GM04503 (cell line): Measurements from ENCODE around the gene TIPARP.

ENCODE experiments used
- DNase-seq: peaks from one replicate; pipeline ENCODE4 v3.0.0-alpha.2; 2012; ENCODE audit warnings: low read depth

TIPARP gene, protein sequence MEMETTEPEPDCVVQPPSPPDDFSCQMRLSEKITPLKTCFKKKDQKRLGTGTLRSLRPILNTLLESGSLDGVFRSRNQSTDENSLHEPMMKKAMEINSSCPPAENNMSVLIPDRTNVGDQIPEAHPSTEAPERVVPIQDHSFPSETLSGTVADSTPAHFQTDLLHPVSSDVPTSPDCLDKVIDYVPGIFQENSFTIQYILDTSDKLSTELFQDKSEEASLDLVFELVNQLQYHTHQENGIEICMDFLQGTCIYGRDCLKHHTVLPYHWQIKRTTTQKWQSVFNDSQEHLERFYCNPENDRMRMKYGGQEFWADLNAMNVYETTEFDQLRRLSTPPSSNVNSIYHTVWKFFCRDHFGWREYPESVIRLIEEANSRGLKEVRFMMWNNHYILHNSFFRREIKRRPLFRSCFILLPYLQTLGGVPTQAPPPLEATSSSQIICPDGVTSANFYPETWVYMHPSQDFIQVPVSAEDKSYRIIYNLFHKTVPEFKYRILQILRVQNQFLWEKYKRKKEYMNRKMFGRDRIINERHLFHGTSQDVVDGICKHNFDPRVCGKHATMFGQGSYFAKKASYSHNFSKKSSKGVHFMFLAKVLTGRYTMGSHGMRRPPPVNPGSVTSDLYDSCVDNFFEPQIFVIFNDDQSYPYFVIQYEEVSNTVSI

GRCh38 chr3:156674046-156674910 is at the start of gene TIPARP:
Gene TIPARP, plus strand, starts transcription at chr3:156674590. Its CDS starts 3,108 bp downstream, at chr3:156677698.
- DNase-seq, result peak; percentile 86

DNA sequence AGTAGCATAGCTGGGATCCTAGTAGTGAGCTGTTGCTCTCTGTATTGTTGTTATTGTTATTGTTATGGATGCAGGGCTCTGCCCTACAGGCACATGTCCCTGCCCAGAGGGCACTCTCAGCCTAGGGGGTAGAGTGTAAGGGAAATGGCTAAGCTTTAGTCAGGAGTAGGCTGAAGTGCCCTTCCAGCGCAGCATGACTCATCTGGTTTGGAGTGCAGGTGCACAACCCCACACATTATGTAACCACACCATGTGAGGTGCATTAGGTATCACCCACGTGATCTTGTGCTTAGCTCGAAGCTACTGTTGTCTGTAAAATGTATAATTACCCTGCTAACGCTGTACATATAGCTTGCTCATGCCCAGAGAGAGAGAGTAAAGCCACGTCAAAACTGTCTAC is 48.3 kb upstream of the TIPARP start:
- no peak for DNase-seq

DNA sequence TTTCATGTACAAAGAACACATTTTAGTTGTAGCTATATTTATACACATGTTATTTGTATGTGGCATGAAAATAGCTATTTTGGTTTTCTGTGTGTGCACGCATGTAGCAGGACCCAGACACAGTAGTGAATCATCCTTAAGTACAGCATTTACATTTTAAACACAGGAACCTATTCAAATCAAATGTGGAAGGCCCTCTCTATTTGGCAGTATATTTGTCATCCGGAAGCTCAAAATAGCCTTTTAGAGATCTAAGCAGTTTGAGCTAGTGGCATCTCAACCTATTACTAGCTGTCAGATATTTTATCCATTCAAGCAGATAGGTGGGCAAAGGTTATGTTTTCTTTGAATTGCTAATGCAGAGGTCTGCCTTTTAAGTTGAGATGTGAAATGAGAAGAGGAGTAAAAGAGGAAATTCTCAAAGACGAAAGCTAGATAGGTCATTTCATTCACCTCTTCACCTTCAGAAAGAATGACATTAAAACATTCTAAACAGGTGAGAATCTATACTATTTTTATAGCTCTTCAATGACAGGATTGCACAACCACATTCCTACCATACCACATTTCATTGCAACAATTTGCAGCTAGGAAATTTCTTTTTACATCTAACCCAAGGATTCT is 46.3 kb upstream of the TIPARP start:
- no peak for DNase-seq

DNA sequence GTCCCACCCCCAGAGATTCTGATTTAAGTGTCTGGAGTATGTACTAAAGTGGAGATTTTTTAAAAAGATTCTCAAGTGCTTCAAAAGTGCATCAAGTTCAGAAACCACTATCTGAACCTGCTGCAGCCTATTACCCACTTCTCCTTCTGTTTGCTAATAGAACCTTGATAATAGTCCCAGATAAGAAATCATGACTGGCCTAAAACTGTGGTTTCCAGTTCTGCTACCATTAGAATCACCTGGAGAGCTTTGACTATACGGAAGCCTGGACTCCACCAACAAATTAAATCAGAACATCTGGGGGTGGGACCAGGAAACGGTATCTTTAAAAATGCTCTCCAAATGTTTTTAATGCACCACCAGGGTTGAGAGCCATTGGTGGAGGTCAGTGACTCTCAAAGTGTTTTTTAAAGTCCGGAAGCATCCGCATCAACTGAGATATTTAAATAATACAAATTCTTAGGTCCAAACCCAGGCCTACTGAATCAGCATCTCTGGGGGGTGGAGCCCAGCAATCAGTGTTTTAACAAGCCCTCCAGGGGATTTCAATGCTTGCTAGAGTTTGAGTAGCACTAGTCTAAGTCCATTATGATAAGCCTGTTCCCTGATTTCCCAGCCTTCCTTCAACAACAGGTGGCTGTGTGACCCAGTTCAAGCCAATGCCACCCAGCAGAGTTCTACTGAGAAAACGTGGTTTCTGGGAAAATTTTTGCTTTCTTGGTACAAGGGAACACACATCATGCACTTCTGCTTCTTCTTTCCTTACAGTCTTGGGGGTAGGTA is 45.4 kb upstream of the TIPARP start:
- DNase-seq, result no peak

GRCh38 chr3:156630081-156630772 is 44.2 kb upstream of the TIPARP start:
- DNase-seq, result no peak

- DNase-seq, result no peak
Observed at GRCh38 chr3:156630773-156631093, 43.7 kb upstream of the TIPARP start.

DNA sequence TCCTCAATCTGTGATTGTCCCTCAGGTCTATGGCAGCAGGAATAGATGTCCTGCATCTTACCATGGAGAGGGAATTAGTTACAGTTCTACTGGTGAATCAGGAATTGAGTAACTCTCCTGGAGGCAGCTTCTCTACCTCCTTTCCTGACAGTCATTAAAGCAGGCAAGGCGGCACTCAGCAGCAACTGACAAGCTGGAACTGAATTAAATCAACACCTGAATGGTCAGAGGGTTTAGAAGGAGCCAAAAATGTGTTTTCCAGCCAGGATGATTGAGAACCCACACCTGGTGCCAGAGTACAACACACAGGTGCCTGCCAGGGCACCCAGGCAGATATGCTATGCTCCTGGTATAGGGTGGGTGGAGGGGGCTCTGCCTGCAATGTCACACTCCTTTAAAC is 43.1 kb upstream of the TIPARP start:
- DNase-seq, result no peak

GRCh38 chr3:156632601-156633000 is 41.8 kb upstream of the TIPARP start:
- DNase-seq, result no peak

- peak; percentile 76 for DNase-seq
Observed at GRCh38 chr3:156633335-156633734, 41.1 kb upstream of the TIPARP start.

DNA sequence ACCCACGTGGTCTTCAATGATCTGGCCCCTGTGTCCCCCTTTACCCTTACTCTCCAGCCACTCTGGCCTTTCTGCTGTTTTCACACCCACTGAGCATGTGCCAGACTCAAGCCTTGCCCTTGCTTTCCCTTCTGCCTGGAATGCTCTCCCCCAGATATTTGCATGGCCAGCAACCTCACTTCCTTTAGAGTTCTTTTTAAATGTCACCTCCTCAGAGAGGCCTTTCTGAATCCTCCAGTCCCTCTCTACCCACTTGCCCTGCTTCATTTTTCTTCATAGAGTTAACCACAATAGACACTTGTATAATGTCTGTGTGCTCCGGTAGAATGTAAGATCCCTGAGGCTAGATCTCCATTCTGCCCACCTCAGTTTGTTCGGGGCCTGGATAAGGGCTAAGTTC is 39.4 kb upstream of the TIPARP start:
- DNase-seq, result no peak

- no peak for DNase-seq
Observed at GRCh38 chr3:156635973-156636372, 38.4 kb upstream of the TIPARP start.

GRCh38 chr3:156637480-156638022 is 36.8 kb upstream of the TIPARP start:
- DNase-seq, result no peak

GRCh38 chr3:156638271-156638670 is 36.1 kb upstream of the TIPARP start:
- no peak for DNase-seq

GRCh38 chr3:156639414-156640023 is 34.9 kb upstream of the TIPARP start:
- DNase-seq, result no peak

GRCh38 chr3:156641618-156641975 is 32.8 kb upstream of the TIPARP start:
- DNase-seq, result no peak

DNA sequence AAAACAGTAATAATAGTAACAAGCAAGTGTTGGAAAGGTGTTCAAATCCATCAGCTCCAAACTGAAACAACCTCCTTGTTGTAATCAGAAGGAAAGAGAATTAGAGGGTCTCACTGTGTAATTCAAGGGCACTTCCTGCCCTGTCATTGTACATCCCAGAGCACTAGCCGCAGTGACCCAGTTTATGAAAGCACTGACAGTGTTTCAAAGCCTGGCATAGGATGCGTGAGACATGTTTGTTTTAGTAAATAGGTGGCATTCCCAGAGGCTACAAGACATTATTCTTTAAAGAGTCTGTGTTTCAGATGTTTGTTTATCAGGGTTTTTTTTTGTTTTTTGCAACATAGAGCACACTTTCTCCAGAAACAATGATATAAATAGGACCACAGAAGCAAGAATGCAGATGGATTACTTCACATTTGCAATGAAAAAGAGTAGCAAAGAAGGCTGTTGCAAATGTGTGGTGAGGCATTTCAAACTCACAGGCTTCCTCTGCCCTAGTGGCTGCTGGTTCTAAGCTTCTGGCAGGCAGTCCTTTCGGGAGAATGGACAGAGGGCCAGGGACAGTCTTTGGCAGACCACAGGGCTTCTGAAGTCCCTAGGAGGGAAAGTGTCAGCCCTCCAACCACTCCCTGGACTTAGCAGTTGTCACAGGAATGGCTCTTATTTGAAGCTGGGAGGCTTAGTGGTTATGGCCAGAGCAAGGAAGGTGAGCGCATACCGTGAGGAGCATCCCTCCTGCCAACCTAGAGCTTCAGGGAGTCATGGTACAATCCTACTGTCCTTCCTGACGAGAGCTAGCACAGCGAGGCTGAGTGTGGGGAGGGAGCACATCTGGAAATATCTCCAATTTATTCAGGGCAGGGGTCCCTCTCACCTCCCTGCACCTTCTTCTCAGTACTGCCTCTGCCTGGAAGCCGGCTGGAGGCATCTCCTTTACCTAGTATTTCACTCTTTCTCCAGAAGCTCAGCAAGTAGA is 31.4 kb upstream of the TIPARP start:
- no peak for DNase-seq

DNA sequence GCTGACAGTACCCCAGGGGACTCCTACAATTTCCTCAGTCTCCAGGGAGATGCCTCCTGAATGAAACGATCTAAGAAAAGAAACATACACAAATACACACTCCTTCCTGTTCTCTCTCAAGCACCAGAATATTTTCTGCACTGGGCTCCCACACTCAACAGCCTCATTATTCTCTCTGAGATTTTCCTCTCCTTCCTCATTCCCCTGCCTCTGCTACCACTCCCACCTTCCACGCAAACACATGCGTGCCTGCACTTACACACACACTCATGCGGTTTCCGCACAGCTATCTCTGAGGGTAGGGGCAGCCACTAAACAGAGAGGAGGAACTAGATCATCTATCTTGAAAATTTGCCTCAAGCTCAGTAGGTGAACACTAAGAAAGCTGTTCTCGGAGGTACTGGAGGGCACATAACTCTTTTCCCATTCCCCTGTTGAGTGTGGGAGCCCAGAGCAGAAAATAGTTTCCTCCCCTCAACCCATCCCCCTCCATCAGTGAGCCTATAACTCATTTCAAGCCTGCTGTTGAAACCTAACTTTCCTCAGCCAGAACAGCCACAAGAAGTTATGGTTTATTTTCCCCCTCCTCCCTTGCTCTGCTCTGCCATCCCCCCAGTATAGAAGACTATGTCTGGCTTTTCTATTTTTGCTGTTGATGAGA is 30.5 kb upstream of the TIPARP start:
- DNase-seq, result no peak

- DNase-seq, result no peak
Observed at GRCh38 chr3:156644958-156645357, 29.4 kb upstream of the TIPARP start.
